HuH-7 (cell line): ENCODE results near the gene C2orf69.

Source experiments
- DNase-seq: peaks from one replicate; pipeline ENCODE4 v3.0.0; 2011; ENCODE audit warnings: low spot score

C2orf69 gene

DNA sequence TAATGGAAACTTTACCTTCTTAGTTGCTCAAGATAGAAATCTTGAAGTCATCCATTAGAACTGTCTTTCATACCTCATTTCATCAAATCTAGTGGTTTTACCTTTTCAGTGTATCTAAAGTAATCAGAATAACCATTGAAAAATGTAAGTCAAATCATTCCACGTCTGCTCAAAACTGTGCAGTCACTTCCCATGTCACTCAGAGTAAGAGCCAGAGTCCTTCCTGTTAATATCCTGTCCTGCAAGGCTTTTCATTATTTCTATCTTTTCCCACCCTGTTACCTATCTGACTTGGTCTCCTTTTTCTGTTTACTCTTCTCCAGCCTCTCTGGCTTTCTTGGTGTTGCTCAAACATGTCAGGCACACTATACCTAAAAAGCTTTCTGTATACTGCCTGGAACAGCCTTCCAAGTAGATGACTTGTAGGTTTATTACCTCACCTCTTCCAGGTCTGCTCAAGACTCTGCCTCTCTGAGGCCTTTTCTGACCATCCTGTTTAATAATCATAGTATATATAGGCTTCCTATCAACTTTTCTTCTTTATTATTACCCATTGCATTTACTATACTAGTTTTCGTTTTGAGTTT lies 3.4 kb downstream of the C2orf69 start:
- DNase-seq = peak; percentile 4

DNA sequence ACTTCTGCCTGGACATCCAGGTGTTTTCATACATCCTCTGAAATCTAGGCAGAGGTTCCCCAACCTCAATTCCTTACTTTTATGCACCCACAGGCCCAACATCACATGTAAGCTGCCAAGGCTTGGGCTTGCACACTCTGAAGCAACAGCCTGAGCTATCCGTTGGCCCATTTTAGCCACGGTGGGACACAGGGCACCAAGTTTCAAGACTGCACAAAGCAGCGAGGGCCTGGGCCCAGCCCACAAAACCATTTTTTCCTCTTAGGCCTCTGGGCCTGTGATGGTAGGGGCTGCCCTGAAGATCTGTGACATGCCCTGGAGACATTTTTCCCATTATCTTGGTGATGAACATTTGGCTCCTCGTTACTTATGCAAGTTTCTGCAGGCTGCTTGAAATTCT lies 5.9 kb downstream of the C2orf69 start:
- no peak for DNase-seq

GRCh38 chr2:199922856-199923255 lies 11.8 kb downstream of the C2orf69 start:
- DNase-seq = no peak

- DNase-seq = no peak
These were observed 12.8 kb downstream of the C2orf69 start for GRCh38 chr2:199923924-199924323.

- no peak for DNase-seq
These were observed 15.7 kb downstream of the C2orf69 start for GRCh38 chr2:199926806-199927205.

- no peak for DNase-seq
These were observed 17.1 kb downstream of the C2orf69 start for GRCh38 chr2:199928226-199928625.

DNA sequence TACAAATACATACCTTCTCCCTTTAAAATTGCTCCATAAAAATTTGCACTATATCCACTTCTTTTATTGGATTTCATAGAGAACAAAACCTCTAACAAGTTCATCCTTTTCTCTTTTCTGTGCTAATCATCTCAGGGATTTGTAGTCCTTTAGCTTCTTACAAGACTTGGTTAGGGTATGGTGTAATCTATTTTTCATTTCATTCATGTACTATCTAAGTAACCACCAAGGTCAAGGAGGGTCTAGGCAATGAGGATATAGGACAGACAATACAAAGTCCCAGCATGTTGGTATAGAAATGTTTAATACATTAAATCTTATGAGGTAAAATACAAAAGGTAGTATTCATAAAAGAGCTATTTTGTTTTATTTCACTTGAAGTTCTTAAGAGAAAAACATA lies 17.5 kb downstream of the C2orf69 start:
- DNase-seq = no peak

GRCh38 chr2:199929262-199929661 lies 18.2 kb downstream of the C2orf69 start:
- no peak for DNase-seq

DNA sequence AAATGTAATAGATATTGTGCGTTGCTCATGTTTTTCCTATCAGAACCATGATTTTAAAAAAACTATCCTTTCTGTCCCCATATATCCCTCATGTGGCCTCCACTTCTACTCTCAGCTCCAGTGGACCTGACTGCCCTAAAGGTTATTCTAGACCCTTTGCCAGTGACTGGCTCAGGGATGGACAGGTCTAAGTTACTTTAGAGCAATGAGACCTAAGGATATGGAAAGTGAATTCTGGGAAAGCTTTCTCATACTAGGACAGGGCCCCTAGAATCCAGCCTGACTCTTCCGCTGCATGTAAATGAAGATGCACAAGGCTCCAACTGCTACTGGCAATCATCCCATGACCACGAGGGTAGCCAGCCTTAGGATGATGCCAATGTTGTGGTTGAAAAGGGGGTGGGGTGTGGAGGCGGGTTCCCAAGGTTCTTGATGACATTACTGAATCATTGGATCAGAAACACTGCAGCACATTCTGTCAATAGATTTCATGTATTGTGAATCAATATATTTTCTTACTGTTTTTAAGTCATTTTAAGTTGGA lies 21.3 kb downstream of the C2orf69 start:
- no peak for DNase-seq

DNA sequence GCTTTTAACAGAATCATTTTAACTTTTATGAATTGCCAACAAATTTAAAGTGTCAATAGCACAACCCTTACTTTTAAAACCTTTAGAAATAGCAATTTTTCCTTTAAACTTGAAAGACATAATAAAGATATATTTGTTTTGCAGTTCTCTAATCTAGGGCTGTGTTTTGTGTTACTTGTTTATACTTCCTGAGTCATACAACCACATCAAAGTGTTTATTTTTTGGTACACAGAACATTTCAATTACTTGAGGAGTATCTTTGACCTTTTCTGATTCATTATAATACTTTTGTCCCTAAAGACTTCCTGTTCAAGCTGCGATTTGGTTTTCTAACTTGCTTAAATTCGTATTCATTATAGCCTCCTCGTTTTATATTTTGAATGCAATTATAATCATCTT lies 22.4 kb downstream of the C2orf69 start:
- DNase-seq = no peak

- no peak for DNase-seq
These were observed 25.5 kb downstream of the C2orf69 start for GRCh38 chr2:199936554-199936953.

DNA sequence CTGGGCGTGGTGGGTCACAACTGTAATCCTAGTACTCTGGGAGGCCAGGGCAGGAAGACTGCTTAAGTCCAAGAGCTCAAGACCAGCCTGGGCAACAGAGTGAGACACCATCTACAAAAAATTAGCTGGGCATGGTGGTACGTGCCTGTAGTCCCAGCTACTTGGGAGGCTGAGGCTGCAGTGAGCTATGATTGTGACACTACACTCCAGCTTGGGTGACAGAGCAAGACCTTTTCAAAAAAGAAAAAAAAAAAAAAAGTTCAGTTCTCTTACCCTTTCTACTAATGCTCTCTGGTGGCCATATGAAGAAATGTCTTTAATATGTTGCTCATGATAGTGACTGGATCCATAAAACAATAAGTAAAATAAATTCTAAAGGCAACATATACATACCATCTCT lies 29.3 kb downstream of the C2orf69 start:
- DNase-seq = no peak

- DNase-seq = no peak
These were observed 32.3 kb downstream of the C2orf69 start for GRCh38 chr2:199943373-199943772.

- no peak for DNase-seq
These were observed 35.1 kb downstream of the C2orf69 start for GRCh38 chr2:199946196-199946595.

- DNase-seq = no peak
These were observed 35.7 kb downstream of the C2orf69 start for GRCh38 chr2:199946836-199947235.

GRCh38 chr2:199950396-199950795 lies 39.3 kb downstream of the C2orf69 start:
- DNase-seq = no peak

DNA sequence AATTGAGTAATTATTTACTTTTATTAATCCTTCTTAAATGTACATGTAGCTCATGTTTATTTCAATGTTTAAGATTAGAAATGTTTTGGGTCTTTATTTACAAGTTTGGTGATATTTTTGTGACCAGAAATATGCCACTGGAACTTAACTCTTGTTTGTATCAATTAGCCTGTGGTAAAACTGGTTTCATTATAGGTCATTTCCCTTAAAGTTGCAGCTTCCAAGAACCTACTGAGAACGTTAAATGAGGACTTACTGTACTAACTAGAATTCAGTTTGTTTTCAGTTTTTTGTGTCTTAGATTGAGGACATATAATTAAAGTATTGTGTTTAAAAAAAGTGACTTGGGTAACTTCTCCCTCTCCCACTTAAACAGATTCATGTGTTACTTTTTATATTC lies 39.9 kb downstream of the C2orf69 start:
- DNase-seq = no peak

DNA sequence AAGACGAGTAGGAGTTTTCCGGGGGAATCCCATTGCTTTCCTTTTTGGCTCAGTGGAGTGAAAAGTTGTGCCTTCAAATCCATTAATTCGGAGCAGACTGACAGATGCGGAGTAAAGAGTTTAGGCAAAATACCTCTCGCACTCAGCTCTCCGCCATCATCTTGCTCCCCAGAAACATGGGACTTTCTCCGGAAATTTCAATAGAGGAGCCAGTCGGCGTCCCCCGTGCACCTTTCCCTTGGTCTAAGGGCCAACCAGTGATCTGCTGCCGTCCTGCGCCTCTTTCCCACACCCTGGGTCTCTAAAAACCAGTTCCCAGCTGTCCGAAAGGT lies 43.9 kb downstream of the C2orf69 start:
- DNase-seq = no peak

GRCh38 chr2:199955339-199956061 lies 44.4 kb downstream of the C2orf69 start, which contains the start of the genes MAIP1 and TYW5:
Gene MAIP1, plus strand, starts transcription at chr2:199955582. Its CDS starts 217 bp downstream, at chr2:199955799.
Gene TYW5, minus strand, starts transcription at chr2:199955491. Its CDS starts 21 bp downstream, at chr2:199955470.
- peak; percentile 80 for DNase-seq

- no peak for DNase-seq
These were observed 44.9 kb downstream of the C2orf69 start for GRCh38 chr2:199956062-199956380.

- no peak for DNase-seq
These were observed 46.9 kb downstream of the C2orf69 start for GRCh38 chr2:199958014-199958413.

DNA sequence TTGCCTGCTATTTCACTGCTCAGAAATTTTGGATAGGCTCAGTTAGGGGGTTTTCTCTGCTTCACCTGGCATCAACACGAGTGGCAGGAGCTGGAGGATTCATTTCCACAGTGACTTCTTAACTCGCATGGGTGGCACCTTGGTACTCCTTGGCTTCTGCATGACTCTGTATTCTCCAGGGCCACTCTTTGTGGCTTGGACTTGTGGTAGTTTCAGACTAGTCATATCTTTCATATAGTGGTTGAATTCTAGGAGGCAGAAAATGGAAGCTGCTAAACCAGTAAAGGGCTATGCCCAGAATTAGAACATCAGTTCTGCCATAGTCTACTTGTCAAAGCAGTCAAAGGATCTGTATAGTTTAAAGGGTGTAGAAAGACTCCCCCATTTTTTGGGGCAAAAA lies 51.1 kb downstream of the C2orf69 start:
- DNase-seq = no peak

GRCh38 chr2:199966405-199966804 lies 55.3 kb downstream of the C2orf69 start:
- DNase-seq = no peak

DNA sequence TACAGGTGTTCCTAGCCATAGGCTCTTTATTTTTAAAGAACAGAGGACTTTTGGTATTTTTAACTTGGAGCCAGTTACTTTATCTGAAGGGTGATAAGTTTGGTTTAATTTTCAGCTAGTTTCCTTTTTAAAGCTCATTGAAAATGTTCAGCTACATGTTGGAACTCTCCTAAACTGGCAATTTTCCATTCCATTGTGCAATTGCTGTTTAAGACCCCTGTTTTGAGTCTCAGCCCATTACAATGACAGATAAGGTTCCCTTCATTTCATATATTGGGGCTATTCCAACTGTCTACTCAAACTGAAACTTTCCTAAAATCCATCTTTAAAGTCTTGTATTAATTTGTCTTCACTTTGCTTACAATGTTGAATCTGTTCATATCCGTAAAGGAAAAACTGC lies 55.9 kb downstream of the C2orf69 start:
- no peak for DNase-seq
